ENCODE measurements around the gene ESRRG.

- TF ChIP-seq CTCF (IDR thresholded peaks at IDR 0.05) (no peak), POLR2A (IDR thresholded peaks at IDR 0.05) (no peak)
Observed at GRCh38 chr1:216632980-216633379, 90.2 kb downstream of the ESRRG start.
